LNCaP clone FGC (cell line): ENCODE data around the gene DHRS4.

ENCODE experiments used
- DNase-seq: peaks from one replicate; pipeline ENCODE4 v3.0.0-alpha.2; 2011; ENCODE audit warnings: low read depth
- H3K4me3 ChIP-seq: 2 replicates; pipeline ENCODE4 v1.5.1; 2011; ENCODE audit warnings: mild to moderate bottlenecking, low read depth, low read length, control low read depth
- TF ChIP-seq, protein P1 (sequence below): IDR thresholded peaks from 2 replicates; pipeline ENCODE4 v1.5.1; 2012; ENCODE audit warnings: mild to moderate bottlenecking; ENCODE audit not compliant: control insufficient read depth, insufficient read depth; ENCODE audit errors: extremely low read depth

The DHRS4 gene

DNA sequence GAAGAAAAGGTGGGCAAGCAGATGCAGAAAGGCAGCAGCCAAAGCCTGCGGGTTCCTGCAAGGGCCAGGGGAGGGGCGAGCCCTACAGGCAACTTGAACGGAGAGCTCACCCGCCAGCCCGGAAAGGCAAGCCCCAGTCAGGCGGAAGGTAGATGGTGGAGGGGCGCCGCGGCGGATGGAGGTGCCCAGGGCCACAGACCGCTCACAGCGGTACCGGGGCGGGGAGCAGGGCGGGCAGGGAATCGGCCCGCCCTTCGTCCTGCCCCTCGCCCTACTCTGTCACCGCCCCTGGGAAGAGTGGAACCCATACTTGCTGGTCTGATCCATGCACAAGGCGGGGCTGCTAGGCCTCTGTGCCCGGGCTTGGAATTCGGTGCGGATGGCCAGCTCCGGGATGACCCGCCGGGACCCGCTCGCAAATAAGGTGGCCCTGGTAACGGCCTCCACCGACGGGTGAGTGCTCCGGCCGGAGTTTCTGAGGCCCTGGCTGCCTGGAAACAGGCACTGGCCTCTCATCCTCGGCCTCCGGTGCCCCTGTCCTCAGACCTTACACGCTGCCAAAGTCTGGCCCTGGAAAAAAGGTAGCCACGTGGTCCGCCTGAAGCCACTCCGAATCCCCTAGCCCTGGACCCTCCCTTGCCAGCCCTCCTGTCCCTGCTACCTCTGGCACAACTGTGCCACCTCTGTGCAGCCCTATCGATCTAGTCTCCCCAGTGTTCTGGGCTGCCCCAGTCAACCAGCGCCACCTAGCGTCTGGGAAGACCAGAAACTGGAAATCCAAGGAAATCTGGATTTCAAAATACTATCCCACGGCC is at the start of gene DHRS4:
Gene DHRS4 (plus strand): TSS at position 307 of the 815 bp plus-strand sequence. CDS start 19 bp downstream, at position 326.
- TF ChIP-seq, protein P1, sequence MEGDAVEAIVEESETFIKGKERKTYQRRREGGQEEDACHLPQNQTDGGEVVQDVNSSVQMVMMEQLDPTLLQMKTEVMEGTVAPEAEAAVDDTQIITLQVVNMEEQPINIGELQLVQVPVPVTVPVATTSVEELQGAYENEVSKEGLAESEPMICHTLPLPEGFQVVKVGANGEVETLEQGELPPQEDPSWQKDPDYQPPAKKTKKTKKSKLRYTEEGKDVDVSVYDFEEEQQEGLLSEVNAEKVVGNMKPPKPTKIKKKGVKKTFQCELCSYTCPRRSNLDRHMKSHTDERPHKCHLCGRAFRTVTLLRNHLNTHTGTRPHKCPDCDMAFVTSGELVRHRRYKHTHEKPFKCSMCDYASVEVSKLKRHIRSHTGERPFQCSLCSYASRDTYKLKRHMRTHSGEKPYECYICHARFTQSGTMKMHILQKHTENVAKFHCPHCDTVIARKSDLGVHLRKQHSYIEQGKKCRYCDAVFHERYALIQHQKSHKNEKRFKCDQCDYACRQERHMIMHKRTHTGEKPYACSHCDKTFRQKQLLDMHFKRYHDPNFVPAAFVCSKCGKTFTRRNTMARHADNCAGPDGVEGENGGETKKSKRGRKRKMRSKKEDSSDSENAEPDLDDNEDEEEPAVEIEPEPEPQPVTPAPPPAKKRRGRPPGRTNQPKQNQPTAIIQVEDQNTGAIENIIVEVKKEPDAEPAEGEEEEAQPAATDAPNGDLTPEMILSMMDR = peak; percentile 91
- peak; percentile 46 for DNase-seq
- peak within 1 kb of the TSS; percentile 79 for H3K4me3 ChIP-seq

DNA sequence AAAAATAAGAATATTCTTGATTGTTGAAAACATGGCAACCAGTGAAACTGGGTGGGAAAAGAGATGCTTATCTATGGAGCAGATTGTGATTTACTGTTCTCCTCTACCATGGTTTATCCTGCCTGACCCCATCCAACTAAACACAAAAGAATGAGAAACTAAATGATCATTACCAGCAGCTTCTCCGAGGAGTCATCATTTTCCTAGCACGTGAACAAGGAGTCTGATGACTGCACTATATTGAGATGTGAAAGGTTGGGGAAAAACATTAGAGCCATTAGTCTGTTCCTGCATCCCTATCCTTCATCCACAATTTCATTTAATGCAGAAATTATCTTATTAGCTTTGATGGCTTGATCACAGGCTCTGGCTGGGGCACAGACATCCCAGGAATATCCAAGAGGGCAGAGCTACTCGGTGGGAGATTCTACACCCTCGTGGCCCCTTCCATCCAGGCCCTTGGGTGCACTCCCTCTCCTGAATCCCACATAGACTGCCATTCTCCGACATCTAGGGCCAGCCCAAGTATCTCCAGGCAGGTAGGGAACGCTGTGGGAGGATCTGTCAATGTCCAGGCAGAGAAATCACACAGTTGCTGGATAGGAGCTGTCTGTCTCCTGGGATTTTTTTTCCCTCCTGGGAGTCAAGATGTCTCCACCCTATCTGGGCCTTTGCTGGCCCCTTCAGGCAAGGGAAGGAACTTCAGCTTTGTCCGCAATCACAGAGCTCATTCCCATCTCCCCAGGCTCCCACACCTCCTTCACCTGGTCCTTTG is 43.3 kb upstream of the DHRS4 start:
- TF ChIP-seq, protein P1 = peak; percentile 81
- H3K4me3 ChIP-seq = no peak overlapping the region
- no peak for DNase-seq

DNA sequence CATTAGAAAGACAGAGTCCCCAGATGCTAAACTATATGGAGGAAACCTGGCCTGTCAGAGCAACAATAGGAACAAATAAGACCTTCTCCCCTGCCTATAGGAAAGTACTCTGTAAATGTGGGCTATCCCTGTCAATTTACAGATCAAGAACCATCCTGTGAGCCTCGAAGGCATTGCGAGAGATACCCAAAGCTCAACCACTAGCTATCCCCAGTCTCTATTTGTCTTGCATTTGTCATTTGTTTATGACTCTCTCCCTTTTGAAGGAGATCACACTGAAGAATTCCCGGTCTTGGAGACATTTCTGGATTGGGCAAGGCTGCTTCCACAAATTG is 42.7 kb upstream of the DHRS4 start:
- H3K4me3 ChIP-seq = no peak overlapping the region
- TF ChIP-seq, protein P1 = no peak
- DNase-seq = no peak

DNA sequence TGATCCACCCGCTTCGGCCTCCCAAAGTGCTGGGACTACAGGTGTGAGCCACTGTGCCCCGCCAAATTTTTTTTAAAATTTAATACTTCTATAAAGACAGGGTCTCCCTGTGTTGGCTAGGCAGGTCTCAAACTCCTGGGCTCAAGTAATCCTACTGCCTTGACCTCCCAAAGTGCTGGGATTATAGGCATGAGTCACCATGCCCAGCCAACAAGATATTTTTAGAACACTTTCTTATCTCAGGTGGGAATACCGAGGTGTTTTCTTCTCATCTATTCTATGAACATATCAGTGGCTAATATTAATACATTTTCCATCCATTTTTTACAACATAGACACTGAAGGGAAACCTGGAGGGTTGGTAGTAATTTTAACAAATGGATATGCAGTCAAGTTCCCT is 38.0 kb upstream of the DHRS4 start:
- TF ChIP-seq, protein P1 = no peak

DNA sequence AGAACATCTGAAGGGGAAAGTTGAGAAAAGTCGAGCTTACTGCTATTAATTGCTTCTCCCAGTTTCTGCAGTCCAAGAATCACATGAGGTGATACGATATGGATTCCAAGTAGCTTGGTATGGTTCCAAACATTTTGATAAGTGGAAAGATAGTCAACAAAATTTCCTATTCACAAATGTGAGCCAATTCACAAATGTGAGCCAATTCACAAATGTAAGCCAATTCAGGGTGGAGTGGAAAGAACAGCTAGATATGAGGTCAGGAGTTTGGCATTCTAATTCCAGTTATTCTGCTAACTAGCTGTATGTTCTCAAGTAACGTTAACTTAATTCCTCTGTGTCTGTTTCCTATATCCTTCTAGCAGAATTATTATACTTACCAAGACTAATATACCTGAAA is 37.6 kb upstream of the DHRS4 start:
- H3K4me3 ChIP-seq = no peak overlapping the region
- DNase-seq = no peak
- TF ChIP-seq, protein P1 = no peak

More for the DNA sequence above, 38.0 kb upstream of the DHRS4 start:
- H3K4me3 ChIP-seq = no peak overlapping the region
- DNase-seq = no peak

DNA sequence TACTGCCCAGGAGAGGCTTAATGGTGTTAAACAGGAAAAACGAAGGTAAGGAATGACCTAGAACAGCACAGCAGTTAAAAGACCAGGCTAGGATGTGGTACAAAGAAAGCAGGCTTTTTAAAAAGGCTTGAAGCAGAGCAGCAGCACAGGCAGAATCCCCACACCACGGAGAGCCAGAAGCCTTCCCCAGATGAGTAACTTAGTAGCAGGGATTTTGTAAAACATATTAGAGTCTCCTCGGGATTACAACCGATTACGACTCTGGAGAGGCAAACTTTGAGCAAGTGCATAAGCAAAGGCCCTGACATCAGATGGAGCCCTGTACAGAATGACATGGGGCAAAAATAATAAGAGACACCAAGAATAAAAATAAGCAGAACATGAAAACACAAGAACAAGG is 37.1 kb upstream of the DHRS4 start:
- H3K4me3 ChIP-seq = no peak overlapping the region
- DNase-seq = no peak
- TF ChIP-seq, protein P1 = no peak
